KMS-11 (cell line): Measurements from ENCODE around the gene RSL1D1.
"Not testable (repeated sequence)": the region's sequence is repeated elsewhere in the genome, so short reads cannot be mapped to it uniquely, and the experiment has no call there.

Experiments used
- H2AFZ ChIP-seq: fragments of 200-600 bp; sonication (generic); 2 replicates; pipeline ENCODE4 v1.6.1; 2016; ENCODE audit warnings: antibody characterized with exemption, mixed run types, low read depth
- H3K27ac ChIP-seq: fragments of 200-600 bp; sonication (generic); 2 replicates; pipeline ENCODE4 v1.6.1; 2016; ENCODE audit warnings: mild to moderate bottlenecking, mixed run types
- H3K27me3 ChIP-seq: fragments of 200-600 bp; sonication (generic); 2 replicates; pipeline ENCODE4 v1.6.1; 2017; ENCODE audit warnings: mild to moderate bottlenecking, low read depth, mixed run types, moderate library complexity; ENCODE audit not compliant: insufficient read depth
- H3K36me3 ChIP-seq: fragments of 200-600 bp; sonication (generic); 2 replicates; pipeline ENCODE4 v1.6.1; 2017; ENCODE audit warnings: mild to moderate bottlenecking, mixed run types; ENCODE audit not compliant: insufficient read depth
- H3K4me1 ChIP-seq: fragments of 200-600 bp; sonication (generic); 2 replicates; pipeline ENCODE4 v1.6.1; 2016; ENCODE audit warnings: mild to moderate bottlenecking, low read depth, mixed run types; ENCODE audit not compliant: poor library complexity, severe bottlenecking
- H3K4me2 ChIP-seq: fragments of 200-600 bp; sonication (generic); 2 replicates; pipeline ENCODE4 v1.7.0; 2016; ENCODE audit warnings: mild to moderate bottlenecking, mixed run types
- H3K4me3 ChIP-seq: fragments of 200-600 bp; sonication (generic); IDR thresholded peaks from 2 replicates; pipeline ENCODE4 v1.6.1; 2017; ENCODE audit warnings: low read depth, low read length, mixed read lengths; ENCODE audit not compliant: insufficient read depth
- H3K79me2 ChIP-seq: fragments of 200-600 bp; sonication (generic); 2 replicates; pipeline ENCODE4 v1.6.1; 2016; ENCODE audit warnings: low read depth, mixed run types; ENCODE audit not compliant: insufficient read depth
- H3K9ac ChIP-seq: fragments of 200-600 bp; sonication (generic); 2 replicates; pipeline ENCODE4 v1.6.1; 2016; ENCODE audit warnings: mild to moderate bottlenecking, mixed run types
- H4K20me1 ChIP-seq: fragments of 200-600 bp; sonication (generic); 2 replicates; pipeline ENCODE4 v1.6.1; 2016; ENCODE audit warnings: mild to moderate bottlenecking, mixed run types; ENCODE audit not compliant: insufficient read depth
- TF ChIP-seq, protein P1 (sequence below): fragments of 200-600 bp; sonication (generic); conservative IDR thresholded peaks from 2 replicates; pipeline ENCODE4 v1.6.1; 2017; ENCODE audit warnings: low read depth, mild to moderate bottlenecking, antibody characterized with exemption, low read length, moderate library complexity, mixed read lengths

RSL1D1 gene

DNA sequence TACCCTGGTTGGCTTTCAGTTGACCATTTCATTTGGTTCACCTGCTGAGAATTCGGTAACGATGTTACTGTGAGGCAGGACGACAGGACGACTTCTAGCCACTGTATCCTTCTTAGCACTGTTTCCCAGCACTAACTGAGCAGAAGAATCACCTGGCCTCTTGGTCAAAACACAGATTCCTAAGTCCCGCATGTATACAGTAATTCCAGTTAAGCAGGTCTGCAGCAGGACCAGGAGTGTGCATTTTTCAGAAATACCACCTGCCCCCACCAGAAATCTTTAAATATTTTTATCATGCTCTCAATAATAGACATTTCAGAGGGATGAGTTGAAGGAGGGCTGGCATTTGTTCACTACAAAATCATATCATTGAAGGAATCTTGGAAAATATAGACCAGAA is 22.6 kb downstream of the RSL1D1 start:
- TF ChIP-seq, protein P1, sequence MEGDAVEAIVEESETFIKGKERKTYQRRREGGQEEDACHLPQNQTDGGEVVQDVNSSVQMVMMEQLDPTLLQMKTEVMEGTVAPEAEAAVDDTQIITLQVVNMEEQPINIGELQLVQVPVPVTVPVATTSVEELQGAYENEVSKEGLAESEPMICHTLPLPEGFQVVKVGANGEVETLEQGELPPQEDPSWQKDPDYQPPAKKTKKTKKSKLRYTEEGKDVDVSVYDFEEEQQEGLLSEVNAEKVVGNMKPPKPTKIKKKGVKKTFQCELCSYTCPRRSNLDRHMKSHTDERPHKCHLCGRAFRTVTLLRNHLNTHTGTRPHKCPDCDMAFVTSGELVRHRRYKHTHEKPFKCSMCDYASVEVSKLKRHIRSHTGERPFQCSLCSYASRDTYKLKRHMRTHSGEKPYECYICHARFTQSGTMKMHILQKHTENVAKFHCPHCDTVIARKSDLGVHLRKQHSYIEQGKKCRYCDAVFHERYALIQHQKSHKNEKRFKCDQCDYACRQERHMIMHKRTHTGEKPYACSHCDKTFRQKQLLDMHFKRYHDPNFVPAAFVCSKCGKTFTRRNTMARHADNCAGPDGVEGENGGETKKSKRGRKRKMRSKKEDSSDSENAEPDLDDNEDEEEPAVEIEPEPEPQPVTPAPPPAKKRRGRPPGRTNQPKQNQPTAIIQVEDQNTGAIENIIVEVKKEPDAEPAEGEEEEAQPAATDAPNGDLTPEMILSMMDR = no peak
- Histone ChIP-seq H2AFZ (no peak overlapping the region), H3K27ac (no peak overlapping the region), H3K27me3 (no peaks in the 10 kb centered on the region), H4K20me1 (no peaks in the 10 kb centered on the region), H3K79me2 (no peaks in the 10 kb centered on the region), H3K9ac (no peak overlapping the region), H3K4me2 (no peak overlapping the region), H3K4me3 (no peak overlapping the region), H3K36me3 (no peaks in the 10 kb centered on the region), H3K4me1 (peaks cover 4% of the 10 kb centered on the region)

GRCh38 chr16:11825520-11826165 is 25.7 kb downstream of the RSL1D1 start:
- not testable (repeated sequence) for H3K79me2 ChIP-seq, H2AFZ ChIP-seq, H4K20me1 ChIP-seq, H3K36me3 ChIP-seq, H3K4me1 ChIP-seq, H3K27ac ChIP-seq, H3K9ac ChIP-seq, H3K4me3 ChIP-seq, H3K4me2 ChIP-seq, H3K27me3 ChIP-seq

DNA sequence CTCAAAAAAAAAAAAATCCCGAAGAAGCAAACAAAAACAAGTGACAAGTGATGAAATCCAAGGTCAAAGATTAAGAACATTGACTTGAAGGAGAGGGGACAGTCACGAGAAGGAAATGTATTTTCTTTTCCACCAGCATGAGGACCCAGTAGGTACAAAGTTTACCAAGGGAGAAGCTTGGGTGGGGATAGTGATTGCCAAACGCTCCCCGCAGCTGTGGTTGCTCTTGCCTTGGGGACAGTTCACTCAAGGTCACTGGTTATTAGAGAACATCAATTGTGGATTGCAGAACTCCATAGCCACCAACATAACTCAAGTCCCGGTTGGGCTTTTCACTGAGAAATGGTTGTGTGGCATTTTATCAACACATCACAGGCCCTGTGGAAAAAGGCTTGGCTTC is 27.0 kb downstream of the RSL1D1 start:
- TF ChIP-seq, protein P1 = no peak
- H2AFZ ChIP-seq = no peak overlapping the region
- H3K4me2 ChIP-seq = no peak overlapping the region
- no peaks in the 10 kb centered on the region for H3K27me3 ChIP-seq
- no peaks in the 10 kb centered on the region for H4K20me1 ChIP-seq
- H3K36me3 ChIP-seq = no peaks in the 10 kb centered on the region
- H3K27ac ChIP-seq = no peak overlapping the region
- H3K4me1 ChIP-seq = peaks cover 4% of the 10 kb centered on the region
- H3K9ac ChIP-seq = no peak overlapping the region
- no peaks in the 10 kb centered on the region for H3K79me2 ChIP-seq
- H3K4me3 ChIP-seq = no peak overlapping the region

DNA sequence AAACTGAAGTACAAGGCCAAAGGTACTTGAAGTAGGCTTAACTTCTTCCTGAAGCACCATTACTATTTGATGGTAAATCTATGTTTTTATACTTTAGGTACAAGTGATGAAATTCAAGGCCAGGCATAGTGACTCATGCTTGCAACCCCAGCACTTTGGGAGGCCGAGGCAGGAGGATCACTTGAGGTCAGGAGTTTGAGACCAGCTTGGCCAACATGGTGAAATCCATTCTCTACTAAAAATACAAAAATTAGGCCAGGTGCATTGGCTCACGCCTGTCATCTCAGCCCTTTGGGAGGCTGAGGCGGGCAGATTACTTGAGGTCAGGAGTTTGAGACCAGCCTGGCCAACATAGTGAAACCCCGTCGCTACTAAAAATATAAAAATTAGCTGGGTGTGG is 27.7 kb downstream of the RSL1D1 start:
- not testable (repeated sequence) for H3K4me1 ChIP-seq, H3K9ac ChIP-seq, H3K4me2 ChIP-seq, H4K20me1 ChIP-seq, H3K36me3 ChIP-seq, H2AFZ ChIP-seq, H3K27ac ChIP-seq, H3K27me3 ChIP-seq, H3K4me3 ChIP-seq, H3K79me2 ChIP-seq

DNA sequence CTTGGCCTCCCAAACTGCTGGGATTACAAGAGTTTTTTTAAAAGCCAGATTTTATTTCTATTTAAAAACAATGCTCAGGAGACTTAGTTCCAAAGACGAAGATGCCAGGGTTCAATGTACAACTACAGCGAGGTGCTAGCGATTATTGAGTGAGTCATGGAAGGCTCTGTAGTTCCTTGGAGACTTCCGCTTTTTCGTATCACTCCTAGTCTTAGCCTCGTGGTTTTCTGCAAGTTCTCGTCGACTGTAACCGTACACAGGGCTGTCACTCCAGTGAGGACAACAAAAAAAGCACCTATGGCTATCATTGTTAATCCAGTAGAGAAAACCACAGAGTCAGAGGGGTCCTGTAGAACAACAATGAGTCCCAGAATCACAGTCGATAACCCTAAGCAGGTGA is 31.5 kb downstream of the RSL1D1 start:
- Histone ChIP-seq H3K4me1 (peaks cover 4% of the 10 kb centered on the region), H3K27ac (no peak overlapping the region), H3K9ac (no peak overlapping the region), H3K79me2 (no peaks in the 10 kb centered on the region), H4K20me1 (no peaks in the 10 kb centered on the region), H3K36me3 (no peaks in the 10 kb centered on the region), H2AFZ (no peak overlapping the region), H3K27me3 (no peaks in the 10 kb centered on the region), H3K4me3 (no peak overlapping the region), H3K4me2 (no peak overlapping the region)
- TF ChIP-seq, protein P1 = no peak

- H3K27me3 ChIP-seq, H3K79me2 ChIP-seq, H2AFZ ChIP-seq, H3K4me1 ChIP-seq, H3K9ac ChIP-seq, H3K4me3 ChIP-seq, H4K20me1 ChIP-seq, H3K4me2 ChIP-seq, H3K27ac ChIP-seq, H3K36me3 ChIP-seq: not testable (repeated sequence)
Measured at GRCh38 chr16:11818970-11819369, 32.4 kb downstream of the RSL1D1 start.
